Measurements from ENCODE around the gene S100A12.

S100A12 gene

GRCh38 chr1:153324912-153325311 lies 50.5 kb downstream of the S100A12 start:
- DNase-seq (ENCODE audit: low read depth), result no peak

Data from amniotic epithelial cell (primary cell).